HG03354 (cell line): ENCODE data around the gene HMGCLL1.

Experiments
- ATAC-seq: cut with Tn5 transposase; IDR thresholded peaks from one replicate; pipeline ENCODE4 v1.9.1; 2021; ENCODE audit warnings: mild to moderate bottlenecking; ENCODE audit not compliant: unreplicated experiment, poor library complexity, severe bottlenecking

Gene HMGCLL1

DNA sequence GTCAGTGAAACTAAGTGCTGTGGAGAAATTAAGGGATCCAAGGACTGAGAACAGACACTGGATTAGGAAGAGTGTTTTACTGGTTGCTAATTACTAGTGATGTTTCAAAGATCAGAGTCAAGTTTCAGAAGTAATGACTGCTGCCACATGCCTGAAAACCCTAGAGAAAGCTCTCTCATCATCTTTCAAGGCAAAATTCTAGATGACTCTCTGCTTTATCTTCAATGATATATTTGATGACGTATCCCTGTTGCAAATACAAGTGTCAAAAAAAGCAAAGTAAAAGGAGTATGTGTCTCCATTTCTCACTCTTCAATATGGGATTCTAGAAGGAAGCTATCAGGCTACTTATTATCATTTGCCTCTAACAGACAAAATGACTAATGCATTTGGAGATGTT lies 38.0 kb downstream of the HMGCLL1 start:
- no peak for ATAC-seq

DNA sequence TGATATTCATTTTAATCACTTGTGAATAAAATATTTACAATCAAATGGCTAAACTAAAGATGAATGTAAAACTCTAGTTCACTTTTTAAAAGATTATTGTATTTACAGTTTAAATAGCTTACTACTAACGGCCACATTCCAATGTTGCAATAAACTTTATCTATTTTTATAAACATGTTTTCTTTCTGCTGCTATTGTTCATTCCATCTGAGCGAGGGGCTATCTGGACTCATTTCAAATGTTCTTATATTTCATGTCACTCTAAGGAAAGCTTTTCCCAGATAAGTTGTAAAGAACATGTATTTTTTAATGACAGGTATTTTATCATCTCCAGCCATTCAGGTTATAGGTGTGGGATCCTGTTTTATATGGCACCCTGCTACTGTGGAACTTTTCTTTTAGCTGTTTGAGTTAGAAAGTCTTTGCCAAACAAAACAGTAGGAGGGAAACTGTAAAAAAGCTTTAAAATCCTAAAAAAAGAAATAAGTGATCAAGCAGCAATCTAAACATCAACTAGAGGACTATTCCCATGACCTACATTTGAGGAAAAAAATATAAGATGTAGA lies 42.5 kb downstream of the HMGCLL1 start:
- no peak for ATAC-seq

DNA sequence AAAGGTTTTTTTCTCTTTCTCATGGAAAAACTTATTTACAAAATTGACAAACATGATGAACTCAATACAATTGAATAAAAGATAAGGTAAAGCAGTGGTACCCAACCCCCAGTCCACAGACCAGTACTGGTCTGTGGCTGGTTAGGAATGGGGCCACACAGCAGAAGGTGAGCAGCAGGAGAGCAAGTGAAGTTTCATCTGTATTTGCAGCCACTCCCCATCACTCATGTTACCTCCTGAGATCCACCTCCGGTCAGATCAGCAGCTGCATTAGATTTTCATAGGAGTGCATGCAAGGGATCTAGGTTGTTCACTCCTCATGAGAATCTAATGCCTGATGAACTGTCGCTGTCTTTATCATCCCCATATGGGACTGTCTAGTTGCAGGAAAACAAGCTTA lies 47.5 kb downstream of the HMGCLL1 start:
- no peak for ATAC-seq

DNA sequence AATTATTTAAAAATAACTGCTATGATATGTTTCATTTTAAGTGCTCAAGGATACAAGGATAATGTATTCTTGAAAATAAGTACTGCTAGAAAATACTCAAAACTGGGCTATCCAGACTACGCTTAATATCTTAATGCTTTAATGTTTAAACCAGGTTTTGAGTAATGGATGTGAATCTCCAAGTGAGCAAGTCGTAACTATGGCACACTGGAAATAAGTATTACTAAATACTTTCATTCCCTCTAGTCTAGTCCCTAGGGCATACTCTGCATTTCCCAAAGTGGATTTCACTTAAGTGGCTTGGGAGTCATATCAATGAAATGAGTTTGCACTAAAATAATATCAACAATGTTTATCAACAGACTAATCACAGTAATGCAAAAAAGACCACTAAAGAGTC lies 48.1 kb downstream of the HMGCLL1 start:
- no peak for ATAC-seq

DNA sequence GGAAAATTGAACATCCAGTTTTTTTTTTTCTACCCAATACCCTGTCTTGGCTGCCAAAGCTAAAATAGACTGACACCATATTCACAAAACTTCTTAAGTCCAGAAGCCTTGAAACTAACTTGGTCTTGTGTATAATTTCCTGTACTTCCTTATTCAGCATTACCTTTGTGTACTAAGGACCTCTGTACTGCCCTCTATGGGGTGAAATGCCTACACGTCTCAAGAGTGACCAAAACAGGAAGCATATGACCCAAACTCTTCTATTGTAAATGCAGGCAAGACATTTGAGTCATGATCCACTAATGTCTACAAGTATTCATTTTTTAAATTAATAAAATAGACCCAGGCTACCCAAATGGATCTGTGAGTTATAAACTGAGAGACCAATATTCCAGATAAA lies 50.4 kb downstream of the HMGCLL1 start:
- peak; percentile 86 for ATAC-seq

DNA sequence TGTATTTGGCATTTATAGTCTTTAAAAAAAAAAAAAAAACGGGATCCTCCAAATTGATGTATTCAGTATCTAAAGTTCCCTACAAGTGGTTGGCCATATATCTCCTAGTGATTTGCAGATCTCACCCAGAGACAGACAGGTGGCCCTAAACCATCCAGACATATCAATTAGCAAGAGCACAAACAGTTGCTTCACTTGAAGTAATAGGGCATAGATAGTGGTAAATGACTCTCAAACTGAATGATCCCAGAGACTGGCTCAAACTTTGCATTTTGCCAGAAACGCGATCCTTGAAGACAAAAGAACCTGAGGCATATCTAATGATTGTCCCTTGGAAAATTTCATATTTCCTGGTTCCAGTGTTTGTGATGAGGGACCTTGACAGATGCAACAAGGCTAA lies 54.6 kb downstream of the HMGCLL1 start:
- no peak for ATAC-seq

DNA sequence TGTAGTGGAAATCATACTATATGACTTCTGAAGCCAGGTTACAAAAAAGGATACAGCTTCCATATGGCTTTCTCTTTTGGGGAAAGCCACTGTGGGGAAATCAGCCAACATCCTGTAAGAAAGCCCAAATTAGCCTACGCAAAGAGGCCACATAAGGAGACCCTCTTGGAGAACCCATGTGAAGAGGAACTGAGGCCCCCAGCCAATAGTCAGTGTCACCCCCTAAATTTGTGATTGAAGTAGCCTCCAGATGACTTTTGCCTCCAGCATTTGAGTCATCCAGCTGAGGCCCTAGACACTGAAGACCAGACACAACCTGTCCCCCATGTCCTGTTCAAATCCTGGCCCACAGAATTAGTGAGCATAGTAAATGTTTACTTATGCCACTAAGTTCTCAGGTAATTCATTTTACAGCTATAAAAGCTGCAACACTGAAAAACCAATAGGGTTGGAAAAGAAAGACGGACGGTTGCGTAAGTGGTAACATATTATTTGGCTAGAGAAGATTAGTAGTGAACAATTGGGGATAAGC lies 60.4 kb downstream of the HMGCLL1 start:
- no peak for ATAC-seq

DNA sequence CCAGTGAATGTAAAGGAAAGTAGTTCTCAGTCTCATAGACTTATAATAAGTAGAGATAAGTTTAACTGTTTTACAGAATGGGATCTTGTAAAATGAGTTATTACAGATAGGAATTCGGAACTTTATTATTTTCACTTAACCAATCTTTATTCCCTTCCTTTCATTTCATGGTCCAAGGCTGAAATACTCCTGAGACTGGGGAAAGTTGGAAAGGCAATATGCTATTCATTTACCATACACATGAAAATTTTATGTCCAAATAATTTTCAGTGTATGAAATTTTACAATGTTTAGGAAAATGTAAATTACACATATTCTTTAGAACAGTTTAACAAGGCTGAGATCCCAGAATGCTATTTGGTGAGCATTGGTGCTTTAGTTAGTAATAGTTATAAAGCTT lies 62.3 kb downstream of the HMGCLL1 start:
- ATAC-seq = no peak

DNA sequence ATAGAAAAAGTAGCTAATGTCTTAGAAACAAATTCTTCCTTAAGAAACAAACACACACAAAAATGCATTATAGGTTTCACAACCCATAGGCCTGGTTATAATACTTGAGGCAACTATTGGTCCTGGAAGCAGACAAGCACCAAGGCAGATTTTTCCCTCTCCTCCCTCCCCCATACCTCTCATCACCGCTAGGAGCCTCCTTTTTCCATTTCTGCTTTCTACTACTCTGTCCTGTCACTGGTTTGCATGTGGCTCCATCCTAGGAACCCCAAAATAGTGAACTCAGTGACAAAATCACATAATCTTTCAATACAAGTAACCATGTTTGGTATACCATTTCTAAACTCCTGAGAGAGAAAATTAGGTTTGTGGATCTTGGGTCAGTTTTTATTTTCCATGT lies 66.1 kb downstream of the HMGCLL1 start:
- ATAC-seq = no peak

DNA sequence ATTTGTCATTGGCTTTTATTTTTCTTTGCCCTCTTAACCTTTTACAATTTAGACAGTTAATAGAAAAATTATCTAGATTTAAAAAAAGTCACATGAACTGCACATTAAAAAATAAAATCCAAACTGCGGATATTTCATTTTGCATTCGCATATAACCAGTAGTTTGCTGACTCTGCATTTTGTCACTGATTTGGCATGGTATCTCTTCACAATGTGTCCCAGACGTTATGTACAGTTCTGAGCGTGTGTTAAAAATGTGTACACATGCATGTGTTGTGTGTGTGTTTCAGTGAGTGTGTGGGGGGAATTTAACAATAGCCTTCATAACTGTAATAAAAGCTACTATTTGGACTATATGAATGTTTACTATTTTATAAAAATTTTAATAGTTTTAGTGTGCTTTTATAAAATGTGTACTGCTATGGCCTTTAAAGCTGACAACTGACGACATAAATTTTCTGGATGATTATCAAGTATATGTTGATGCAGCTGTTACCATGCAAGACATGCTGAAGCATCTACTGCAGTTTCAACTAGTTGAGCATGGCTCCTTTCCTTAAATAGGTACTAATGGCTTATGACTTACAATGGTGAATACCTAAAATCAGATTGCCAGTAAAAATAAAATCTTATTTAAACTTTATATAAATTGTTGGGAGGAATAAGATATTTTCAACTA lies 67.7 kb downstream of the HMGCLL1 start:
- ATAC-seq = no peak

DNA sequence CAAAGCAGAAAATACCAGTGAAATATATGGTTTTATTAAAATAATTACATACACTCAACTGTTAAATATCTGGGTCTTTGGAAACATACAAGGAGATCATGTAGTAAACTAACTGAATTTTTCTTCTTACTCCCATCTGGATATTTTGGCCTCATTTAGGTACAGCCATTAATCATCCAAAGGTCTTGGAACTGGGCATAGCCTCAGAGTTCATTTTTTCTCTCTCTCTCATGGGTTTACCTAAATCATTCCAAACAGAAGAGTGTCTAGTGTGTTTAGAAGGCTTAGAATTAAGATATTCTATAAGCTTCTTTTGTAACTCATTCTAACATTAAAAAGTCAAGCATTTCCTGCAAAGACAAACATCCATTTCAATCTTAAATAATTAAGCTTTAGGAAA lies 79.4 kb downstream of the HMGCLL1 start:
- ATAC-seq = no peak

DNA sequence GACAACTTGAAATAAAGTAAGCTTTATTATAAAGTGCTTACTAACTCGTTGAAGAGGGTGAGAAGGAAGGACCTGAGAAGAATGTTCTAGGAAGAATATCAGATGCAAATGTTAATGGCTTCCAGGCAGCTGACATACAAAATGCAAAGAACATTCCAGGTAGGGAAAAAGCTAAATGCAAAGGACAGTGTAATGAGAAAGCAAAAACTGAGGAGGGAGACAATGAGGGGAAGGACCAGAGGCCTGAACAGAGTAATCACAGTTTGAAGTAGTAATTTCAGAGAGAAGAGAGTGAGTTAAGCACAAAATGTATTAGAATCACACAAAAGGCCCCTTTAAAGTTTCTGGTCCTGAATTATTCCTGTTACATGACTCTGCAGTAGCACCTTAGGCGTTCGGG lies 81.3 kb downstream of the HMGCLL1 start:
- ATAC-seq = no peak

DNA sequence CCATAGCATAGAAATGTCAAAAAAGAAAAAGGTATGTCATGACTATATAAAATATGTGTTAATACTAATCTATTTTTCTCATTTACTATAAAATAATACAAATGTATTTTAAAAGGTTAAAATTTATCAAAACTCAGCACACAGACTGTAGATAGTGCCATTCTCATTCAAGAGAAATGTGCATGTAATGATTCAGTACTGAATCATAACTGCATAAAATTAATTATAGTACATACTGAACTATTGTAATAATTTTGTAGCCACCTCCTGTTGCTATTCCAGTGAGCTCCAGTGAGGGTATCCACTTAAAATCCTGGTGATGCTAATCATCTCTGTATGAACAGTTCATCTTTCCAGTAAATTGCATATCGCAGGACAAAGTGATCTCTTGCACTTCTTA lies 82.8 kb downstream of the HMGCLL1 start:
- no peak for ATAC-seq

DNA sequence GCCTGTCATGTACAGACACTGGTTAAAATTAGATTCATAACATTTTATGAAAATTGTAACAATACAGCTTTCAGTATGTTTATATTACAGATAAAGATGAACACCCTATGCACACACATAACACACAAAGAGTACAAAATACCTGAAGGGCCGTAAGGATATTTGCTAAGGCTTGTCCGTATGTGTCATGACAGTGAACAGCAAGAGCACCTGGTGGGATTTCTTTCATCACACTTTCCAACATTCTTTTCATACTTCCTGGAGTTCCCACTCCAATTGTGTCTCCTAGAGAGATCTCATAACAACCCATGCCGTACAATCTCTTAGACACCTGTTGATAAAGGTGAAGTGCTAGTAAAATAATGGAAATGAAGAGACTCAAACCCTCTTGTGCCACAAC lies 83.7 kb downstream of the HMGCLL1 start:
- ATAC-seq = no peak

DNA sequence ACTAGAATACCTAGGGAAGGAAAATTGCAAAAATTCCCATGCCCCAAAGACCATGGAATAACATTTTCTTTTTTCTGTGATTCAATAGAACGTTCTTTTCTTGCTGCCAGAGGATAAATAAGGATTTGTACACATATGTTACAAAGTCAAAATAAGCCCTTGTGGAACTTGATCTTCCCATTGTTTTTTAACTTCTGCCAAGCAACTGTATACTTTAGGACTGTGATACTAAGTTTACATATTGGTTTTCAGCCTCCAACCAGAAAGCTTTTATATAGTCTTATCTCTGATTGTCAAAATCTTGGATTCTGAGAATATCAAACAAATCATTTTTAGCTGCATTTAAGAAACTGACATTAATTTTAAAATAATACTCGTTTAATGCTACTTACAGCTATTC lies 84.6 kb downstream of the HMGCLL1 start:
- no peak for ATAC-seq

DNA sequence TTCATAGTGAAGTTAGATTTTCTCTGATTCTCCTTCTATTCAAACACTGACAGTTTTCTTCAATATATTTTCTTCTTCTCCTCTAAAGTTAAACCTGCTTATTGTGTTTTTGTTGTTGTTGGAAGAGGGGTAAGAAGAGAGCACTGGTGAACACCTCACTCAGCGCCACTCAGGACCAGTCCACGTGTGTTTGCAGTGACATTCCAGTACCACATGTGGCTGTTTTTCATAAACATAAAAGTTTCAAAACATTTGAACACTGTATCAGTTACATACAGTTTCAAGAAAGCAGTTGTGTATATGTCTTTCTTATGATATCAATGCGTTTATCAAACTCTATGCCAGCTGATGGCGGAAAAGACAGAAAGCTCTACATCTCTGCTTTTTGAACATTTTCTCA lies 86.7 kb downstream of the HMGCLL1 start:
- ATAC-seq = no peak

DNA sequence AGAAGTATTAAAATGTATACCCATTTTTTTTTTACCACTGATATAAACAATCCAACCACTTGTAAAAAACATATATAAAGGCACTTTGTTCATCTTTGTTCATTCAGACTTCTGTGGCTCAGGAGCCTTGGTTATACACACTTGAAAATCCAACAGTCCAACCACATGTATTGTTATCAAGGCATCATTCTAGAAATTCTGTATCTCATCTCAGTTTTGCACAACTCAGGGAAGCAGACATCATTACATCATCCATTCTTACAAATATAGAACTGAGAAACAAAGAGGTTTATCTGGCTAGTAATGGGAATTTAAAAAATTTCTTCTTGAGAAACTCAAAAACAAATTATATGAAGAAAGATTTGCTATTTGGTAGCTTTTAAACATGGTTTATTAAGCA lies 88.1 kb downstream of the HMGCLL1 start:
- no peak for ATAC-seq

DNA sequence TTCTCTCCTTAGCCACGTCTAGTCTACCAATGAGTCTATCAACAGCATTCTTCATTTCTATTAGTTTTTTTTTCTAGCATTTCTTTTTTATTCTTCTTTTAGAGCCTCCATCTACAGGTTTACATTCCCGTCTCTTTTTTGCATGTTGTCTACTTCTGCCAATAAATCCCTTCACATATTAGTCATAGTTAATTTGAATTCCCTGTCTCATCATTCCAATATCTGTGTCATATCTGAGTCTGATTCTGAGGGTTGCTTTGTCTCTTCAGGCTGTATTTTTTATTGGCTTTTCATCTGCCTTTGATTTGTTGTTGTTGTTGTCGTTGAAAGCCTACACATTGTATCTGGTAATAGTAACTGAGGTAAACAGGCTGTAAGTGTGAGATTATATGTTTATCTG lies 104.6 kb downstream of the HMGCLL1 start:
- no peak for ATAC-seq

DNA sequence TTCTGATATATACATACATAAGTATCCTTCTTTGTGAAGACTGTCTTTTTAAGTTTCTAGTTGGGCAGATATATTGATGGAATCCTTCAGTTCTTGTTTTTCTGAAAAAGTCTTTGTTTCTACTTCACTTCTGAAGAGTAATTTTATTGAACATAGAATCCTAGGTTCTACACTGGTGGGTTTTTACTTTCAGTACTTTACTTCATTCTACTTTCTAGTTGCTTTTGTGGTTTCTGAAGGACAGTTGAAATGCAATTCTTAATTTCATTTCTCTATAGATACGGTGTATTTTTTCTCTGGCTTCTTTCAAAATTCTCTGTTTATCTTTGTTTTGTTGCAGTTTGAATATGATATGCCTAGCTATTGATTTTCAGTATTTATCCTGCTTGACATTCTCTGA lies 105.3 kb downstream of the HMGCLL1 start:
- ATAC-seq = no peak

DNA sequence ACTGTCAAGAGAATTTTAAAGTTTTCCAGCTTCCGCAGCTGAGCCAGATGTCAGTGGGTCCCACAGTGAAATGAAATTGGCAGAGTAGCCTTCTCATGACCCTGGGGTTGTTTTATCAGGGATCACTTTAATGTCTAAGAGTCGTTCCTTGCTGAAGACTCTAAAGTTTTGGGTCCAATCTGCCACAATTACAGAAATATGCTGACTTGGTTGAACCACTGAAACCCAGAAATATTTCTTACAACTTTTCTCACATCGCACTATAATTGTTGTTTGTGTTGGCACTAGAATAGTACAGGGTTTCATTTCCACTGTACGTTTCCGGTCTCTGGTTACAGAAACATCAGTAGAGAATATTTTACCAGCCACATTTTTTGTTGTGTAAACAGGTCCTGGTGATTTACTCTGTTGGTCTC lies 109.0 kb downstream of the HMGCLL1 start:
- no peak for ATAC-seq

DNA sequence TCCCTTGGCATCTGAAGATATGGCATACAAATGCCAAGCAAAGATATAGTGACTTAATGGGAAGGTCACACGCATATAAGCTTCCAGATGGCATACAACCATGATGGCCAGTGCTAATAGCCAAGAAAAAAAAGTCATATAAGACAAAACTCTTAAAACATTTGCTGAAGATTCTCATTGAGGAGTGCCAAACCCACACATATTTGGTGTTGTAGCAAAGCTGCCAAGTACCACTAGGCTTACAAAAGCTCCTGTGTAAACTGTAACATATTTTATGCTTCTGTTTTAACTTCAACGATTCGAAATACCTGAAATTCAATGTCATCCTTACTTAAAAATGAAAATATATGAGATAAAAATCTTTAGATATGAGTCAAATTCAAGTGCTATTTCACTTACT lies 123.0 kb downstream of the HMGCLL1 start:
- no peak for ATAC-seq

DNA sequence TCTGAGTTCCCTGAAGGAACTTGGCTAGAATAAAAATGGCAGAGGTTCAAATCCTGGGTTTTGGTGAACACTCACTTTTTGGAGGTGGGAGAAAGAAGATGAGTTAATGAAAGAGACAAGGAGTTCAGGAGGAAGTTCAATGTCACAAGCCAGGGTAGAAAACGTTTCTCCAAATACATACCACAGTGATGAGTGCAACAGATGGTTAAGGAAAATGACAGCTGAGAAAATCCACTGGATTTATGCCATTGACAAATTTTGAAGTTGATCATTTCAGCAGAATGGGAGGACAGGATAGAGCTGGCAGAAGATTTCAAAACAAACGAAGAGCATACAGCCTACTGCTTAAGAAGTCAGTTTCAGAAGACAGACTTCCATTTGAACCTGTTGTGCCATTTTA lies 129.0 kb downstream of the HMGCLL1 start:
- ATAC-seq = no peak
